OCI-LY3 (cell line): ENCODE results near the gene CCDC170.

Source experiments
- CTCF ChIP-seq: fragments of 200-600, 300-600 bp; sonication (generic); IDR thresholded peaks from 2 replicates; pipeline ENCODE4 v1.5.1; 2014; ENCODE audit warnings: antibody characterized with exemption, low read length, low read depth
- EZH2phosphoT487 ChIP-seq: fragments of 200-600 bp; shearing (Covaris generic); IDR thresholded peaks from 2 replicates; pipeline ENCODE4 v1.6.1; 2018; ENCODE audit warnings: antibody characterized with exemption, mixed run types, low read depth

GRCh38 chr6:151514000-151514730 lies 20.3 kb downstream of the CCDC170 start:
- TF ChIP-seq CTCF (no peak), EZH2phosphoT487 (no peak)
